ENCODE data around the gene RNF5. TPM values are rescaled to one million over a fixed set of nuclear protein-coding genes. Genes with fewer than 3 reads are reported as not detected.
"Not testable (repeated sequence)": the region's sequence is repeated elsewhere in the genome, so short reads cannot be mapped to it uniquely, and the experiment has no call there.

RNF5 gene
- total RNA-seq, 3 donors from 2014 or later, result 40.1 to 49.6 (median 47.1) TPM

DNA sequence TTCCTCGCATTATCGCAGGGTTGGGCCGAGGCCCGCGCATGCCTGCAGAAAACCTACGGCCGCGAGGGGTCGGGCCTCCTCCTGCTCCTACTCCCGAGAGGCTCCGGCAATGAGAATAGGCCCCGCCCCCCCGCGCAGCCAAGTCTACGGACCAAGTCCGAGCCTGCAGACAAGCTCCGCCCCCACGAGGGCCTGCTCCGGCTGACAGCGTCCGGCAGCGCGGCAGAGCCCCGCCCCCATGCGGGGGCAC lies 17.4 kb downstream of the RNF5 start:
- peak overlapping the region; percentile 95 for H3K4me3 Mint-ChIP-seq
- peak; percentile 90 to 91 for ATAC-seq
- H3K4me1 Mint-ChIP-seq (ENCODE audit: low read depth), result peaks cover 47% of the 10 kb centered on the region
- no peaks in the 10 kb centered on the region for H3K27me3 Mint-ChIP-seq (ENCODE audit: low read depth)
- no peaks in the 10 kb centered on the region for H3K9me3 Mint-ChIP-seq
- DNase-seq, result peak; percentile 99
- no peaks in the 10 kb centered on the region for H3K36me3 Mint-ChIP-seq (ENCODE audit: insufficient read depth)

DNA sequence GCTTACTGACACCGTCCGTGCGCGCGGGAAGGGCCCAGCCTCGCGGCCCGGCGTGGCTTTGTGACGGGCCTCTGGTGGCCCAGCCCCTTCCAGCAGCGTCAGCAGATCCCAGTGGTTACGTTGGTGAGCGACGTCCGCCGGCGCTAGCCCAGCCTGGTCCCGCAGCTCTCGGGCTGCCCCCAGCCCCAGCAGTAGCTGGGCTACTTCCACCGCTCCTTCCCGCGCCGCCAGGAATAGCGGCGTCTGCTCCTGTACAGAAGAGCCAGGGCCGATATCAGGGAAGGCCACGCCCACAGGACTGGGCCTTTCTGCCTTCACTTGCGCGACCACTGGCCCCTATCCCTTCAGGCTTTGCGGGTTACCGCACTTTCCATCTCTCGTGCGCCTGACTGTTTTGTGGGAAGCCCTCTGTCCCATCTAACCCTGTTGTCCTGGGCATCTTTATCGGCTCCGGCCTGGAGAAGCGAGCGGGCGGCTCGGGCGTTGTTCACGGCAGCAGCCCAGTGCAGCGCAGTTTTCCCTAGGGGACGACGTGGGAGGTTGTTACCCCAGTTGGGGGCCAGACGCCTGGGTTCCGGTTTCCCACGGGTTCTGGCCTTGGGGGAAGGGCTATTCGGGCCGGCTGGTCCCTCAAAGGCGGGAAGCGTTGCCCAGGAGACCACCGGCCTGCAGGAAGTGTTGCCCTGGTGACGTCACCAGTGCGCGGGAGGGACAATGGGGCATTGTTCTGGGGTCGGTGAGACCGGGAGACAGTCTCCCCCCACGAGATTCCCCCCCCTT lies 17.9 kb downstream of the RNF5 start:
- no peaks in the 10 kb centered on the region for H3K36me3 Mint-ChIP-seq (ENCODE audit: insufficient read depth)
- peak; percentile 36 for DNase-seq
- H3K4me1 Mint-ChIP-seq (ENCODE audit: low read depth), result peaks cover 45% of the 10 kb centered on the region
- peak overlapping the region; percentile 95 for H3K4me3 Mint-ChIP-seq
- peak; percentile 0 to 86 for ATAC-seq
- H3K27me3 Mint-ChIP-seq (ENCODE audit: low read depth), result no peaks in the 10 kb centered on the region
- no peaks in the 10 kb centered on the region for H3K9me3 Mint-ChIP-seq

DNA sequence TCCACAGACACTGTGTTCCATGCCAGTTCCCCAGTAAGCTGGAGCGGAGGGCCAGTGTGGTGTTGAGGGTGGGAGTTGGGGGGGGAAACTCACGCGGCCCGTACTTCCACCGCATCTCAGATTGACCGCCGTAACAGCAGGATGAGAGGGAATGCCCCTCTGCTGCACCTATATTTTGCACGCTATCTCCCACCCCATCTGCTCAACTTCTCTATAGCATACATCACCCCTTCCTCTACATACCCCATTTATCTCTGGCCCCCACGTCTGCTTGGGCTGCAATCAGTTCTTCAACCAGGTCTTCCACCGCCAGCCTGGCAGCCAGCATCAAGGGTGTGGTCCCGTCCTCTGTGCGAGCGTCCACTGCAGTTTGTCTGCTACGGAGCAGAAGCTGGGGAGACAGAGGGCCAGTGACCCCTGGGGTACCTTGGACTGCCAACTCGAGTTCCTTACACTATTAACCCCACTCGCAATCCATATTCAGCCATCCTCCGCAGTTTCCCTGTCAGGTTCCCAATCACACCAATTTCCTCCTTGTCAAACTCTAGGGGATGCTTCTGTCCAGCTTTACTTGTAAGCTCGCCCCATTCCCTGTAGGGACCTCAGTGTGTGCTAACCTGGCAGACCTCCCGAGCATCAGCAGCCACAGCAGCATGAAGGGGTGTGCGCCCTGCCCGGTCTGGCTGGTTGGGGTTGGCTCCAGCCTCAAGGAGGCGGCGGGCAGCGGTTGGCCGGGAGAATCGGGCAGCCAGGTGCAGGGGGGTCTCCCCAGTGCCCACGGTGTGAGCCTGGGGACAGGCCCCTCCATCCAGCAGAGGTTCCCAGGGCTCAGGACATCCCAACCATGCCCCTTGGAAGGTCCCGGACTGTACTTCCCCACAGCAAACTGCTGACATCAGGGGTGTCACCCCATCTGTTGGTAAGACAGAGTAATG lies 18.7 kb downstream of the RNF5 start:
- peaks cover 38% of the 10 kb centered on the region for H3K4me1 Mint-ChIP-seq (ENCODE audit: low read depth)
- no peaks in the 10 kb centered on the region for H3K9me3 Mint-ChIP-seq
- no peaks in the 10 kb centered on the region for H3K36me3 Mint-ChIP-seq (ENCODE audit: insufficient read depth)
- ATAC-seq, result no peak
- DNase-seq, result no peak
- H3K27me3 Mint-ChIP-seq (ENCODE audit: low read depth), result no peaks in the 10 kb centered on the region
- H3K4me3 Mint-ChIP-seq, result peak overlapping the region; percentile 95

DNA sequence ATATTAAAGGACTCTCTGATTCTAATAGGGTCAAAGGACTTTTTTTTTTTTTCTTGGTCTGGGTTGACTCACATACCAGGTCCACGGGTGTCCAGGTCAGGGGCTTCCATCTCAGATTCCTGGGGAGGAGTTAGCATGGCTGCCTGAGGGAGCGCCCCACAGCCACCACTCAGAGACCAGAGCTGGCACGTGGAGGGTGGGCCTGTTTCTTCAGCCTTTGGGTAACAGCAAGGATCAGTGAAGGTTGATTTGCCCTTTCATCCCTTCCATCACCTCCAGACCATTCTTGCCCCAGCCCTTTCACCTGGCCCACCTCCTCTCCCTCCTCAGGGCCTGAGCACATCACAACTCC lies 20.1 kb downstream of the RNF5 start:
- Mint-ChIP-seq H3K36me3 (ENCODE audit: insufficient read depth) (no peaks in the 10 kb centered on the region), H3K9me3 (no peaks in the 10 kb centered on the region), H3K4me3 (no peak overlapping the region), H3K27me3 (ENCODE audit: low read depth) (no peaks in the 10 kb centered on the region), H3K4me1 (ENCODE audit: low read depth) (peaks cover 30% of the 10 kb centered on the region)
- ATAC-seq (no peak), DNase-seq (no peak)

DNA sequence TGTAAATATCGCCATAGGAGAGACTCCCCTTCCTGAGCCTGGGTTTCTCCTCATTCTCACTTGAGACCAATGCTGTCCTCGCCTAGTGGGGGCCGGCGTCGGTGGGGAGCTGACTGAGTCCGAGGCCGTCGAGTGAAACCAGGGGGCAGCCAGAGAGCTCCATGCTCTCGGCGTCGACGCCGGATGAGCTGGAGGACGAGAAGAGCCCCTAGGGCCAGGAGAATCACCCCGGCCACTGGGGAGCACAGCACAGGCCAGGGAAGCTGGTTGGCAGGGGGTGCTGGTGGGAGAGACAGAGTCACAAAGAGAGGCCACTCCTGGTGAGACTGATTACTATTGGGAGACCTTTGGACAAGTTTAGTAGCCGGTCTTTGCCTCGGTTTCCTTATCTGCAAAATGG lies 20.7 kb downstream of the RNF5 start:
- H3K9me3 Mint-ChIP-seq, result no peaks in the 10 kb centered on the region
- no peaks in the 10 kb centered on the region for H3K27me3 Mint-ChIP-seq (ENCODE audit: low read depth)
- peaks cover 25% of the 10 kb centered on the region for H3K4me1 Mint-ChIP-seq (ENCODE audit: low read depth)
- no peak overlapping the region for H3K4me3 Mint-ChIP-seq
- DNase-seq (no peak), ATAC-seq (no peak)
- H3K36me3 Mint-ChIP-seq (ENCODE audit: insufficient read depth), result no peaks in the 10 kb centered on the region

DNA sequence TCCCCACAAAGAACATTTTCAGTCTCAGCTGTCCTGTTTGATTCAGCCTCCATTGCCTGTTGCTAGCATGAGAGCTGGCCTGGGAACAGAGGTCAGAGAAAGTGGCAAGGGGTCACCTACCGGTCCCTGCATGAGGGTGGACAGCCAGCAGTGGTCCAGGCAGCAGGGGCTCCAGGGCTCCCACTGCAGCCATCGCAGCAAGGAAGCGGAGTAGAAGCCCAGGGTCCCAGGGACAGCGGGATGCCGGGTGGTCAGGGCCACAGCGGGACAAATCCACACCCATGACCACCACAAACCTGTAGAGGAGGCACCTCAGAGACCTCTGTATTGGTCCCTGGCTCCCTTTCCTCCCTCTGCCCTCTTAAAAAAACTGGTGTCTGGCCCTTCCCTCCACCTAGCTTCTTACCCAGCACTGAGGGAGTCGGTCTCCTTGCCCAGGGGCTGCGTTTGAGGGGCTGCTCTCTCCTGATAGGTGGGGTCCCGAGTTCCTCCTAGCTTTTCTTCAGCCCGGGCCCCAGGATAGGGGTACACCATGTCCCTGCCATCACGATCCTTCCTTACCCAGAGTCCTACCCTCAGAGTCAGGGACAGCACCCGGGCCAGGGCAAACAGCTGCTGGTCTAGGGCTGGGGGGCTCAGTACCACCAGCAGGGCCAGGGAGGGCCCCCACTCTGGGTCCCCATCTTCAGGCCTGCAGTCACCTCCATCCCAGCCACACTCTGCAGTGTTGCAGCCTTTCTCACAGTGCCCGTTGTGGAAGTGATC lies 22.7 kb downstream of the RNF5 start:
- no peaks in the 10 kb centered on the region for H3K36me3 Mint-ChIP-seq (ENCODE audit: insufficient read depth)
- no peak for DNase-seq
- H3K9me3 Mint-ChIP-seq, result no peaks in the 10 kb centered on the region
- ATAC-seq, result no peak
- H3K27me3 Mint-ChIP-seq (ENCODE audit: low read depth), result peaks cover 5% of the 10 kb centered on the region
- H3K4me3 Mint-ChIP-seq, result no peak overlapping the region
- H3K4me1 Mint-ChIP-seq (ENCODE audit: low read depth), result peaks cover 8% of the 10 kb centered on the region

DNA sequence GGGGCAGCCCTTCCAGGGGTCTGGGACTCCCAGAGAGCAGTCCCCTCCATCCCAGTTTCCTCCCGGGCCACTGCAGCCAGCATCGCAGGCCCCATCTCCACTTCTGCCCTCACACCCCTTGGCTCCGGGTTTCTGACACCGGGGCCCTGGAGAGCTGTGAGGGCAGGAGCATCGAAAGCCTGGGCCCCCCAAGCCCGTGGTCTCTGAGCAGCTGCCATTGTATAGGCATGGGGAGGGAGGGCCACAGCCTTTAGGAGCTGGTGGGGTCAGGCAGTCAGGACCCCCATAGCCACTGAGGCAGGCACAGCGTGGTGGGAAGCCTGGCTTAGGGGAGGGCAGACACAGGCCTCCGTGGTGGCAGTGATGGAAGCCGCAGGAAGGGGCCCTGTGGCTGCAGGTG lies 24.0 kb downstream of the RNF5 start:
- no peaks in the 10 kb centered on the region for H3K36me3 Mint-ChIP-seq (ENCODE audit: insufficient read depth)
- H3K9me3 Mint-ChIP-seq, result no peaks in the 10 kb centered on the region
- no peaks in the 10 kb centered on the region for H3K4me1 Mint-ChIP-seq (ENCODE audit: low read depth)
- no peak overlapping the region for H3K4me3 Mint-ChIP-seq
- H3K27me3 Mint-ChIP-seq (ENCODE audit: low read depth), result peaks cover 5% of the 10 kb centered on the region
- ATAC-seq, result no peak
- no peak for DNase-seq

DNA sequence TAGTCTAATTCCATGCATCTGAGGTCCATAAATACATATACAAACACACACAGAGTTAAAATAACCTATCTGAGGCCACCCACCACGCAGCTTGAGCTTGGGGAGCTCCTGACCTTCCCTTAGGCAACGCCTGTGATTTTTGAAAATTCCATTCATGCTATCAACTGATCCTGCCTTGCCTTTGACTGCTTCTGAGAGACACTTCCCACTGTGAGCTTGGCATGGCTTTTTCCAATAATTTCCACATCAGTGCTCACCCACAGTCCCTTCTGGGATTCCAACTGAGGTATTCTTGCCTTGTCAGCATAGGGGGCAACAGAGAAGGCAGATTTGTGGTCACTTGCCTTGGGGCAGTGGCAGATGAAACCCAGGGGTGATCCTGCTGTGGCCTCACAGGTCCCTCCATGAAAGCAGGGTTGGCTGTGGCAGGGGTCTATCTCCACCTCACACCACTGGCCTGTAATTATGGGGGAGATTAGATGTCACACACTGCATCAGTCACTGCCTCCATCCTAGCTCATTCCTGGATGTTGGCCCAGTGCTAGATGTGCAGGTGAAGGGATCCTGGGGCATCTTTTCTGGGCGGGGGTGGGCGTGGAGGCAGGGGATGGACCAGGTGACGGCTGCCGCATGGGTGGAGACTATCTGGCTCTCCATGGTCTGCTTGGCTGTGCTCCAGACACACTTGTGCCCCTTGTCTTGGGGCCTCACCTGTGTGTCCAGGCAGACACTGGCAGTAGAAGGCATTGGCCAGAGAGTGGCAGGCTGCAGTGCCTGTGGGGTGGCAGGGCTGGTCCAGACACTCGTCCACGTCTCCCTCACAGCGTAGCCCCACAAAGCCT lies 25.4 kb downstream of the RNF5 start:
- H3K9me3 Mint-ChIP-seq, result no peaks in the 10 kb centered on the region
- no peaks in the 10 kb centered on the region for H3K4me1 Mint-ChIP-seq (ENCODE audit: low read depth)
- no peak overlapping the region for H3K4me3 Mint-ChIP-seq
- ATAC-seq (no peak), DNase-seq (no peak)
- H3K36me3 Mint-ChIP-seq (ENCODE audit: insufficient read depth), result no peaks in the 10 kb centered on the region
- peaks cover 5% of the 10 kb centered on the region for H3K27me3 Mint-ChIP-seq (ENCODE audit: low read depth)

DNA sequence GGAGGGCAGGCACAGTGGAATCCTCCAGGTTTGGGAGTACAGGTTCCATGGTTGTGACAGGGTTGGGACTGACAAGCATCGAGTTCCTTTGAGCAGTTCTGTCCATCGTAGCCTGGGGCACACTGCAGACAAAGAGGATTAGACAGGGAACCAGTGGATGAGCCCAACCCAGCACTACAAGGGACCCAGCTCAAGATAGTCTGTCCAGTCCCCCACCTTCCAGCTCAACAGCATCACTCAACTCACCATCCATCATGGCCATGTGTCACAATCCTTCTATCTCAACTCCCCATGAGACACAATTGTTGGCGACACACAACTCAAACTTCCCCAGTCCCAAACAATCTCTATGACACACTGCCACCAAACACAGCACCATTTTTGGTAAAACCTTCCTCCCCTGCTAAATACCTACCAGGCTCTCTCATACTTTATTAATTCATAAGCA lies 26.1 kb downstream of the RNF5 start:
- H3K9me3 Mint-ChIP-seq, result no peaks in the 10 kb centered on the region
- peaks cover 5% of the 10 kb centered on the region for H3K27me3 Mint-ChIP-seq (ENCODE audit: low read depth)
- ATAC-seq (no peak), DNase-seq (no peak)
- H3K4me3 Mint-ChIP-seq, result no peak overlapping the region
- H3K4me1 Mint-ChIP-seq (ENCODE audit: low read depth), result no peaks in the 10 kb centered on the region
- H3K36me3 Mint-ChIP-seq (ENCODE audit: insufficient read depth), result no peaks in the 10 kb centered on the region

DNA sequence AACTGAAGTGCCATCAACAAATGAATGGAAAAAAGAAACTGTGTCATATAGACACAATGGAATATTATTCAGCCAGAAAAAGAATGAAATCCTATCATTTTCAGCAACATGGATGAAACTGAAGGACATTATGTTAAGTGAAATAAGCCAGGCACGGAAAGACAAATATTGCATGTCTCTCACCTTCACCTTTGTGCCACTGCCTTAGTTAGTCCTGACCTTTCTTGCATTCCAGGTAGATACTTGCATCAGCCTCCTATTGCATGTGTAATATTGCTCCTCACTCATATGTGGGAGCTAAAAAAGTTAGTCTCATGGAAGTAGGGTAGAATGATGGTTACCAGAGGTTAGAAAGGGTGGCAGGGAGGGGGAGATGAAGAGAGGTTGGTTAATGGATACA lies 30.8 kb downstream of the RNF5 start:
- Mint-ChIP-seq H3K4me1 (ENCODE audit: low read depth) (no peaks in the 10 kb centered on the region), H3K36me3 (ENCODE audit: insufficient read depth) (no peaks in the 10 kb centered on the region), H3K27me3 (ENCODE audit: low read depth) (peaks cover 5% of the 10 kb centered on the region), H3K9me3 (no peaks in the 10 kb centered on the region), H3K4me3 (no peak overlapping the region)
- no peak for DNase-seq
- ATAC-seq, result no peak

DNA sequence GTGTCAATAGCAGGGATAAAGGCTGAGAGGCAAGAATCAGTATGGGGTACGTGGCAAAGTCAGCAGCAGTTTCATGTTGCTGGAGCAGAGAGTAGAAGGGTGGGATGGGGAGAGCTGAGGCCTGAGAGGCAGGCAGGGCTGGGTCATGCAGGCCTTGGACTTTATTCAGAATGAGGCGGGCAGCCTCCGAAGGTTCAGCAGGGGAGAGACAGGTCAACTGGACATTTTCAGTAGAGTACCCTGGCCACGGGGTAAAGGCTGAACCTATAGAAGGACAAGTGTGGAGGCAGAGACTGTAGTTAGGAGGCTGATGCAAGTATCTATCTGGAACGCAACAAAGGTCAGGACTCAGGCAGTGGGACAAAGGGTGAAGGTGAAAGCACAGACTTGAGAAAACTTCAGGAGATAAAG lies 32.0 kb downstream of the RNF5 start:
- Mint-ChIP-seq H3K9me3 (no peaks in the 10 kb centered on the region), H3K36me3 (ENCODE audit: insufficient read depth) (no peaks in the 10 kb centered on the region), H3K4me3 (no peak overlapping the region), H3K27me3 (ENCODE audit: low read depth) (no peaks in the 10 kb centered on the region), H3K4me1 (ENCODE audit: low read depth) (no peaks in the 10 kb centered on the region)
- ATAC-seq (no peak), DNase-seq (no peak)

DNA sequence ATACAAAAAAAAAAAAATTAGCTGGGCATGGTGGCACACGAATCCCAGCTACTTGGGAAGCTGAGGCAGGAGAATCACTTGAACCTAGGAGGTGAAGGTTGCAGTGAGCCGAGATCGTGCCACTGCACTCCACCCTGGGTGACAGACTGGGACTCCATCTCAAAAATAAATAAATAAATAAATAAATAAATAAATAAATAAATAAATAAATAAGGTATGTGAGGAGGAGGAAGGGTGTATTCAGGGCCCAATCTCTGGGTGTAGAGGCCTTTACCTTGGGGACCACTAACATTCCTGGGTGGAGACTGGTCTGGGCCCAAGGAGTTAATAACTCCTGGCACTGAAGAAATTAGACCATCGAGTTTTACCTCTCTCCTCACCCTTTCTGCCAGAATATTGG lies 33.2 kb downstream of the RNF5 start:
- not testable (repeated sequence) for H3K36me3 Mint-ChIP-seq (ENCODE audit: insufficient read depth); H3K4me1 Mint-ChIP-seq (ENCODE audit: low read depth); H3K27me3 Mint-ChIP-seq (ENCODE audit: low read depth); H3K4me3 Mint-ChIP-seq; H3K9me3 Mint-ChIP-seq; DNase-seq; ATAC-seq

DNA sequence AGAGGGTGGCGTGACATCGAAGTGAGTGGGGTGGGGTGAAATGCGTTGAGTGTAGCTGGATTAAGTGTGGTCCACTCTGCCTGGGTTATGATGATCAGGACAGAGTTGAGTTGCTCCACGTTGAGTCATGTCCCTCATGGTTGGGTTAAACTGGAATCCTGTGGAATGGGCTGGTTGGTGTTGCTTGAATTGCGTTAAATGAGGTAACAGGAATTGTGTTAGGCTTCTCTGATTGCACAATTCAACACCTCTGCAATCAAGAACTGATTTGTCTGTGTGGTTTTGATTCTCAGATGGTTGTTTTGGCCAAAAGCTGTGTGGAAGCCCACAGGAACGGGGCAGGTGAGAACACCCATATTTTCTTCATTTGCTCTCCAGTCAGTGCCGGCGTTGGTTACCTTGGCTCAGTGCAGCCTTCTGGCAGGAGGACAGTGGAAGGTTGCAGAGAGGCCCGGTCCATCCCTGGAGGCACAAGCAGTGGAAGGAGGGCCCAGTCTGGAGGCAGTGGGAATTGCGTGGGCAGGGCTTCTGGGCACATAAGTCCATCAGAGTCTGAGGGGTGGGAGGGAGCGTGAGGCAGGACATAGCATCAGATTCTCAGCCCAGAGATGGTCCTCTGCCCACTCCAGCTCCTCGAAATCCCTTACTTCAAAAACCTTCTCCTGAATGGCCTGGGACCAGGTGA lies 34.0 kb downstream of the RNF5 start:
- Mint-ChIP-seq H3K27me3 (ENCODE audit: low read depth) (no peaks in the 10 kb centered on the region), H3K36me3 (ENCODE audit: insufficient read depth) (no peaks in the 10 kb centered on the region), H3K4me3 (no peak overlapping the region), H3K4me1 (ENCODE audit: low read depth) (no peaks in the 10 kb centered on the region), H3K9me3 (no peaks in the 10 kb centered on the region)
- DNase-seq (no peak), ATAC-seq (no peak)
